22Rv1 (cell line): ENCODE results near the gene ETS1.

Experiments
- H3K27ac ChIP-seq: fragments of 450-650 bp; 2 replicates; pipeline ENCODE4 v1.5.1; 2017
- CTCF ChIP-seq: fragments of 450-650 bp; IDR thresholded peaks from 2 replicates; pipeline ENCODE4 v1.5.1; 2017; ENCODE audit warnings: mild to moderate bottlenecking
- ZFX ChIP-seq: fragments of 450-650 bp; IDR thresholded peaks from 2 replicates; pipeline ENCODE4 v1.6.1; 2017; ENCODE audit warnings: antibody characterized with exemption, borderline replicate concordance

Gene ETS1

DNA sequence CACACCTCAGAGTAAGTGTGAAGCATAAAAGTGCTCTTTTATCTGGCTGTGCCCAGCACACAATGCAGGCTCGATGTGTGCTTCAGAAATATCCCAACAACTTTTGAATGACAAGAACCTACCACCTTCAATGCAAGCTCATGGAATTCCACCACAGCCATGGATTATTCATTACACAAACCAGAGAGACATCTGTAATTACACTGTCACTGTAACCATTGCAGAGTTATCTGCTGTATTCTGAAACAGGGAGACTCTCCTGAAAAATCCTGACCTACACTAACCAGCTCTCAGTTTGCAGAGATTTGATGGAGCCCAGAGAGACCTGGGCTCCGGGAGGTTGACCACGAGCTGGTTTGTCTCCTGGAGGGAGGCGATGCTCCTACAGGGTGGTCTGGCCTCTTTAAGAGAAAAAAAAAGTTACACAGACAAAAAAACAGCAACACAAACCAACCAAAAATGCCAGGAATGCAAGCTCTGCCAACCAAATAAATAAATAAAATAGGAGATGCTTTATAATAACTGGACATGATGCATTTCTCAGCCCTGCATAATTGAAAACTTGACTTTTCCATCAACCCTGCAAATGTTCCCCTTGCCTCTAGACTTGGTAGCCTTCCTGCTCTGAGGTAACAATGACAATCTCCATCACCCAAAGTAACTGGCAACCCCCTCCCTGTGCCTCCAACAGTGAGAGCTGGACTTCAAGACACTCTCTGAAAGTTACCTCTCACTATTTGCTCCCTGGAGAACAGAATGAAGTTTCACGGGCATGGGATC lies 69.7 kb downstream of the ETS1 start:
- TF ChIP-seq ZFX (no peak), CTCF (no peak)
- H3K27ac ChIP-seq = no peak overlapping the region

DNA sequence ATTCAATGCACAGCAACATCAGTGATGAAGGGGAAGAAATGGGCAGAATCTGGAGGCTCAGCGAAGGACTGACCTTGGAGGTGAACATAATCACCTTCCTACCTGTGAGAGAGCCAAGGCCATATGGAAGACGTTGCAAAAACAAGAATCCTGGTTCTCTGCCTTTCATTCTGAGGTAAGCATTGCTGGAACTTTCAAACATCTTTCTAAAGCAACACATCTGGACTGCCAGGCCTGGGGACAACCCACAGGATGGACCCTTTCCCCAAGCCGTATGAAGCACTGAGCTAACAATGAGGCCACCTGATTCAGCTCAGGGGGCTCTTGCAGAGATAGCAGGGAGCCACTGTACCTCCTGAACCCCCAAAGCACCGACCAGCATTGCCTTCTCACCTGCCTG lies 70.5 kb downstream of the ETS1 start:
- no peak for TF ChIP-seq CTCF
- no peak for TF ChIP-seq ZFX
- no peak overlapping the region for H3K27ac ChIP-seq

DNA sequence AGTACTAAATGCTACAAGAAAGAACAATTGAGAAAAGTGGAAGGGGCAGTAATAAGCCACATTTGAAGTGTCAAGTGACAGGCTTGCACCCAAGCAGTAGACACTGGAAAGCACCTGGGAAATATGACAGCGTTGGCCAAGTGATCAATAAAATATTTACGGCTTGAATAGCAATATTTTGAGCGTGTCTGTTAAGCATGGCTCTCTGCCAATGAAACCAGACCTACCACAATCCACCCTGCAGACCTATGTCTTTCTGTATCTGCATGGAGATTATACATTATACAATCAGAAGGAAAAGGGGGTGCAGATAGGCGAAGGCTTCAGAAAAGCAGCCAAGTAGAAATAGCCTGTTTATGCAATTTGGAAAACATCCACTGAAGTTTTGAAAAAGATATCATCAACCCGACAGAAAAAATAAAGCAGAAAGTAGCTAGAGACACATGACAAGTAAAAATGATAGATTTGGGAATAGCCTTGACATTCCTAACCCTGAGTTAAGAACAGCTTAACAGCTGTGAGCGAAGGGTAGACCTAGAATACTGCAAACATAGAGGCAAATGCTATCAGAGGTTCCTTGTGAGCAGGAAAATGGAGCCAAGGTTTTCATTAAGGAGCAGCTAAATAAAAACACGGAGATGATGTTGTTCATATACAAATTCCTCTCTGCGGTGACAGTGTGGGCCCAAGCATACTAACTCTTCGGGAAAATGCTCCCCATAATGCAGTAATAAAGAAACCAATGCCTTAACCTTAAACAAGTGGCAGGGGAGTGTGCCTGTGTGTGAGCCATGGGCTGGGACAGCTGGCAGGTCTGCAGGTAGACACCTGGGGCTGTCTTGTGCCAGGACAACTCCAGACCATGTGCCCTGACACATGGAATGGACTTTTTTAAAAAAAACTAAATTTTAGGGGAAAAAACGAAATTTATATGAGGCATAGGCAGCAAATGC lies 71.3 kb downstream of the ETS1 start:
- TF ChIP-seq ZFX (no peak), CTCF (no peak)
- H3K27ac ChIP-seq = no peak overlapping the region

DNA sequence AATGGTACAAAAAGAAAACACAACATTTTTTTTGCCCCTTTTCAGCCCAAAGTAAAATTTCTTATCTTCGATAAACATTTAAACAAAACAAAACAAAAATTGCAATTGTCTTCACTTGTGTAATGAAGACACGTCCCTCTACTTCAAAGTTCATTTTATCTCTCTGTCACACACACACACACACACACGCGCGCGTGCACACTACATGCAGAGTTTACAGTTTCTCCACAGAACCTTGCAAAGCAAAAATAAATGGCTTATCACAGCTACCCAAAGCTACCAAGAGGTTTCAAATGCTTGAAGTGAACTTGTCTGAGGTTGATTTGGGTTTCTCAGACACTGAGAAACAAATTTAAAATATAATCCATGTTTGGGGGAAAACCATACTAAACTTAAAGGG lies 72.3 kb downstream of the ETS1 start:
- no peak overlapping the region for H3K27ac ChIP-seq
- TF ChIP-seq CTCF (no peak), ZFX (no peak)

DNA sequence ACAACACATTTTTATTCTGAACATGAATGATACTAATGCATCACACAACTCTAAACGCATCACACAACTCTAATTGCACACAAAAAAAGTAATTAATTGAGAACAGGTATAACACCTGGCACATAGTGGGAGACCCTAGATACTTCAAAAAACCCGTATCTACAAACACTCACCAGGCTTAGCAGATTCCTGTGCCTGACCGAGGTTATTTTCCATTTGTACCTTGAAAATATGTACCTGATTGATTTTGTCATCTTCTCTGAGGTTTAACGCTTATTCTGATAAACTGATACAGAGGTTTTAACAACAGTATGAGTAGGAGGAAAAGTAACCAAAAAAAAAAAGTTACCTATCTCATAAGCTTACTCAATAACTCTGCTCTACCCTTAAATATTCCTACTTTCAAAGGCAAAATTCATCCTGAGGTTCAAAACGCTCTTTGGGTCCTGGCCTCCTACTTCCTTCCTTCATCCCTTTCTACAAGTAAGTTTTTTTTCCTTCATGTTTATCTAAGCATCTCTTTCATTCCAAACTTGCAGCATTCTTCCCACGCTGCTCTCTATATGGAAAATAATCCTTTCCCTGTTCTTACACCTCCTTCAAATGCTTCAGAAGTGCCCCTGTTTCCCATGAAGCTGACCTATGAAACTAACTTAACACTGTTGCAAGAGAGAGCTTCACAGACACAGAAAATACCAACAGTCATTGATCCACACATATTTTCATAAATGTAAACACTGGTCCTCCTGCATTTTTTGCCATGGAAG lies 73.3 kb downstream of the ETS1 start:
- no peak overlapping the region for H3K27ac ChIP-seq

GRCh38 chr11:128512474-128512996 lies 74.8 kb downstream of the ETS1 start:
- H3K27ac ChIP-seq = no peak overlapping the region

More for the DNA sequence above, 73.3 kb downstream of the ETS1 start:
- TF ChIP-seq ZFX (no peak), CTCF (no peak)

More at GRCh38 chr11:128512474-128512996, 74.8 kb downstream of the ETS1 start:
- no peak for TF ChIP-seq ZFX
- TF ChIP-seq CTCF = no peak
